ENCODE measurements around the gene DPP9. TPM values are rescaled to one million over a fixed set of nuclear protein-coding genes. Genes with fewer than 3 reads are reported as not detected.
"Not testable (repeated sequence)": the region's sequence is repeated elsewhere in the genome, so short reads cannot be mapped to it uniquely, and the experiment has no call there.

Gene DPP9
- total RNA-seq, 1 donor, result 53.1 TPM

- DNase-seq (ENCODE audit: low read depth), result peak; percentile 70
- H3K4me3 ChIP-seq (ENCODE audit: low read depth, low read length), result no peak overlapping the region
- no peak for TF ChIP-seq CTCF (IDR thresholded peaks at IDR 0.05; ENCODE audit: insufficient read depth, low read length)
Observed at GRCh38 chr19:4717191-4717965, 6.3 kb downstream of the DPP9 start.

GRCh38 chr19:4715529-4716221 lies 8.0 kb downstream of the DPP9 start:
- TF ChIP-seq CTCF (IDR thresholded peaks at IDR 0.05; ENCODE audit: insufficient read depth, low read length), result no peak
- no peak for DNase-seq (ENCODE audit: low read depth)
- no peak overlapping the region for H3K4me3 ChIP-seq (ENCODE audit: low read depth, low read length)

- DNase-seq (ENCODE audit: low read depth), result peak; percentile 8
- H3K4me3 ChIP-seq (ENCODE audit: low read depth, low read length), result not testable (repeated sequence)
Observed at GRCh38 chr19:4715178-4715528, 8.5 kb downstream of the DPP9 start.

GRCh38 chr19:4714016-4714415 lies 9.6 kb downstream of the DPP9 start:
- no peak for TF ChIP-seq CTCF (IDR thresholded peaks at IDR 0.05; ENCODE audit: insufficient read depth, low read length)
- DNase-seq (ENCODE audit: low read depth), result no peak
- no peak overlapping the region for H3K4me3 ChIP-seq (ENCODE audit: low read depth, low read length)

GRCh38 chr19:4713384-4713951 lies 10.2 kb downstream of the DPP9 start:
- no peak for TF ChIP-seq CTCF (IDR thresholded peaks at IDR 0.05; ENCODE audit: insufficient read depth, low read length)
- H3K4me3 ChIP-seq (ENCODE audit: low read depth, low read length), result no peak overlapping the region
- DNase-seq (ENCODE audit: low read depth), result peak; percentile 92

- no peak for DNase-seq (ENCODE audit: low read depth)
- TF ChIP-seq CTCF (IDR thresholded peaks at IDR 0.05; ENCODE audit: insufficient read depth, low read length), result no peak
- H3K4me3 ChIP-seq (ENCODE audit: low read depth, low read length), result no peak overlapping the region
Observed at GRCh38 chr19:4712771-4713170, 10.9 kb downstream of the DPP9 start.

GRCh38 chr19:4711211-4711610 lies 12.4 kb downstream of the DPP9 start:
- H3K4me3 ChIP-seq (ENCODE audit: low read depth, low read length), result no peak overlapping the region
- DNase-seq (ENCODE audit: low read depth), result no peak
- no peak for TF ChIP-seq CTCF (IDR thresholded peaks at IDR 0.05; ENCODE audit: insufficient read depth, low read length)
